NCI-H2081 (cell line): ENCODE results near the gene MPPED2.
A peak's percentile ranks its signal among the peaks of the same experiment; 100 is the strongest.

Experiments used
- DNase-seq, 2 experiments: peaks; one replicate each; lab custom pipeline; 2025; lab: John Stamatoyannopoulos, UW

Gene MPPED2

GRCh38 chr11:30485222-30485621 lies 100.9 kb downstream of the MPPED2 start:
- DNase-seq = no peak

DNA sequence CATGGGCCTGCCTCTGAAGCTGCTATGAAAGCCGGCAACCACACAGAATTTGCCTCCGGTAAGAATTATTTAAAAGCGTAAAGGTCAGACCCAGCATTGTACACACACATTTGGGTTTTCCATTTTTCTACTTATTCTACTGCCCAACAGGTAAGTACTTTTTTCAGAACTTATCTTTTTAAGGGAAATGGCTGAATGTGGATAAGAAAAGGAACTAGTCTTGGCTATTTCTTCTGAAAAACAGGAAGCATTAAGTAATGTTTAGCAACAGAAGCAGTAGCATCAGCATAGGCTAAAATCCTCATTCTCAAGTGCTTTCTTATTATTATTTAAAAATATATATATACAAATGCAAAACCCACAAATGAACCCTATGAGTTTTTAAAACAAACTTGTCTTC lies 103.1 kb downstream of the MPPED2 start:
- DNase-seq = no peak

- DNase-seq = no peak
Measured at GRCh38 chr11:30481796-30482195, 104.4 kb downstream of the MPPED2 start.

DNA sequence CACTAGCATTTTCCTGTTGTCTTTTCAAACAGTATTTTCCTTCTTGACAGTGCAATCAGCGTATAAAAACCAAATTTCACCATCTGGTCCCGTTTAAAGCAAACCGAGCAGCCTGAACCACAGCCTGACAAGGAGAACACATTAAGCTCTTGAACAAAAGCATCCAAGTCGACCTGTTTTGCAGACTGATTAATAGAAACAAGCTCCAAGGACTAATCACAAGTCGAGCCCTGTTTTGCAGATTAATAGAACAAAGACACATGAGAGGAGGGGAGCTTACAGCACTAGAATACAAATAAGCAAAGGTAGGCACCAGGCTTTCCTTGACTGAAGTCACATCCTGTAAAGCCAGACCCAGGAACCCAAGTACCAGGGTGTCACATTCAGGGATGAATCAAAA lies 104.8 kb downstream of the MPPED2 start:
- no peak for DNase-seq

GRCh38 chr11:30479899-30480298 lies 106.3 kb downstream of the MPPED2 start:
- DNase-seq = no peak

DNA sequence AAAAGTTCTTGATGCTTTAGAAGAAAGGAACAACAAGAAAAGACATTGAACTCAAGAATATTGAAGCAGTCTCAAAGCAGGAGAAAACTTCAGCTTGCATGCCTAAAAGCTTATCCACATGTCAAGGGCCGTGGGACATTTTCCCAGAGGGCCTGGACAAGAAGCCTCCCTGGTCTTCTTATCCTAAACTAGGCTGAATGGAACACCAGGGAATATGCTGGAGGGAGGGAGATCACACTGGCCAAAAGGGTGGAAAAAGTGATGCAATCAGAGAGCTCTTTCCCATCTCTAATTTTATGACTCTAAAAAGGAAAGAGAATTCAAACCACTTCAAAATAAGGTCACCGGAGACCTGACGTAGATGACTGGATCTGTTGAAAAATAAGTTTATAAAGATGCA lies 107.2 kb downstream of the MPPED2 start:
- DNase-seq = no peak

DNA sequence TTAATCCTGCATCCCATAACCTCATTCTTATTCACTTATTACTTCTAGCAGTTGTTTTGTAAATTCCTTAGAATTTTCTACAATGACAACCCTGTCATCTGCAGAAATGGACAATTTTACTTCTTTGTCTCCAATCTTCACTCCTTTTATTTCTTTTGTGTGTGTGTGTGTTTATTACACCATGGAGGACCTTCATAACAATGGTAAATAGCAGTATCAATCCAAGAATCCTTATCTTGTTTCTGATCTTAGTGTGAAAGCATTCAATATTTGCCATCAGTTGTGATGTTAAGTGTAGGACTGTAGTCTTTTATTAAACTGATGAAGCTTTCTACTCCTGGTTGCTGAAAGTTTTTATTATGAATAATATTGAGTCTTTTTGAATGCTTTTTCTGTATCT lies 109.1 kb downstream of the MPPED2 start:
- no peak for DNase-seq

- DNase-seq = no peak
Measured at GRCh38 chr11:30474151-30474954, 111.8 kb downstream of the MPPED2 start.

DNA sequence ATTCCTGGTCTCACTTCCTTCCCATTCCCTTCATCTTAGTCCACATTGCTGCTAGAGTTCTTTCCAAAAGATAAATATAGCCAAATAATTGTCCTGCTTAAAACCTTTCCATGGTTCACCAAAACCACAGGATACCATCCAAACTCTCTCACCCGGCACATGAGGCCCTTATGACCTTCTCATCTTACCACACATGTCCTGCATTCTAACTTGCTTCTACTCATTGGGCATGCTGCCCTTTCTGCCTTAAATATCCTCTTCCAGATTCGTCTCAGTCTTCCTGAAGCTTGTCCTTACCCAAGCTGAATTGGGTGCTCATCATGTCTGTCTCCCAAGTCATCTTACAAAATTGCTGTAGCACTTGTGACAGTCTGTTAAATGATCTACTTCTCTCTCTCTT lies 114.9 kb downstream of the MPPED2 start:
- no peak for DNase-seq

DNA sequence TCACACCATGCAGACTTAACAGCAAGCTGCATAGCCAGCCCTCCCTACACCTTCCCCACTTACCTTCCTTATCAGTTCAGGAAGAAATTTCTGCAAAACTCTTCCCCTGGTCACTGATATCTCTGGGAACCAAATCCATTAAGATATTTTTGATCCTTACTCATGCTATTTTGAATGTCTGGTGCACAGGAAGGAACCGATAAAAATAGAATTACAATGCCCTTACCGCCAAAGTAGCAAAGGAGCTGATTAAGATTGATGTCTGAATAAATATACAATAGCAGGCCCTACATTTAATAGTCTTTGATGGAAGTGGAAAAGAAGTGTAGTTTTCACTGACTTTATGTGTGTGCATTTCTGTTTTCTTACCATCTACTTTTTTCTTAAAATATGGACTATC lies 117.3 kb downstream of the MPPED2 start:
- no peak for DNase-seq

GRCh38 chr11:30467176-30467575 lies 119.0 kb downstream of the MPPED2 start:
- no peak for DNase-seq

DNA sequence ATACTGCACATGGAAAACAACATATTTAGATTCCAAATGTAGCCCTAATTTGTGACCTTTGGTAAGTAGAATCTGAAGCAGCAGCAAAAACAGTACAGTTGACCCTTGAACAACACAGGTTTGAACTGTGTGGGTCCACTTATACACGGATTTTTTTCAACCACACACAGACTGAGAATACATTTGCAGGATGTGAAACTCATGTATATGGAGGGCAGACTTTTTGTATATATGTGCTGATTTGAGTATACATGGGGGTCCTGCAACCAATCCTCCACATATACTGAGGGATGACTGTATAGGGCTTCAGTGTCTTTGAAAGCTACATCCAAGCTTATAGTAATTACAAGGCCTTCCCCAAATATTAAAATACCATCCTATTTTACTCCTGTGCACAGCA lies 120.5 kb downstream of the MPPED2 start:
- no peak for DNase-seq

- no peak for DNase-seq
Measured at GRCh38 chr11:30465192-30465591, 121.0 kb downstream of the MPPED2 start.

GRCh38 chr11:30463266-30463665 lies 122.9 kb downstream of the MPPED2 start:
- DNase-seq = no peak

GRCh38 chr11:30462421-30462820 lies 123.7 kb downstream of the MPPED2 start:
- no peak for DNase-seq

DNA sequence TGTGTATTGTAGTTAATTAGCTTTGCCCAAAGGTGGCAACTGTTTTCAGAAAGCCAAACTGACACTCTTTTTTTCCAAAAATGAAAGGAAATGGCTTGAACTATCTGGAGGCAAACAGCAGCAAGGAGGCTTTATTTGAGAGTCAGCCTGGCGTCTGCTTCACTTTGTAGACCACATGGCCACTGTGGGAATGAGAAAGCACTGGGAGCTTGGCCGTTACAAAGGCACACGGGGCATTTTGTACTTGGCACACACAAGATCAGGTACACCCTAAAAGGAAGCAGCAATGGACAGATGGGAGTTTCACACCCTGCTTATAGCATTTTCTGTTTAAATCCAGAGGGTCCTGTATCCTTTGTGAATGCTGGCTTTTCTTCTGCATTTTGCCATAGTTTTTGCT lies 126.3 kb downstream of the MPPED2 start:
- DNase-seq = no peak

DNA sequence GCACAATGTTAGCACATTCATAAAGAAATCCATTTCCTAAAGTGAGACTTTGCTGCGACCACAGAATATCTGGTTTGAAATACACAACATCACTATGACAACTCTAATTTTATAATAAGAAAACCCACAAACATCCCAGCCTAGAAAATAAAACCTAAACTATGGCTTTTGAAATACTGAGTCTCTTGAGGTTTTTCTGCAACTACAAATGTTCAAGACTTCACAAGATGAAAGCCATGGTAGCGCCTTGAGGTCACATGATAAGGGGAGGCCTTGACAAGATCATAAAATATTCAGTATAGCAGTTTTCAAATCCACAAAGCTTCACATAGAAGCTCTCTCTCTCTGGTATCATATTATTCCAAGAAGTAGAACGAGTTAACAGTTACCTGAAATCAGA lies 126.8 kb downstream of the MPPED2 start:
- DNase-seq = no peak

GRCh38 chr11:30458541-30458940 lies 127.6 kb downstream of the MPPED2 start:
- no peak for DNase-seq

DNA sequence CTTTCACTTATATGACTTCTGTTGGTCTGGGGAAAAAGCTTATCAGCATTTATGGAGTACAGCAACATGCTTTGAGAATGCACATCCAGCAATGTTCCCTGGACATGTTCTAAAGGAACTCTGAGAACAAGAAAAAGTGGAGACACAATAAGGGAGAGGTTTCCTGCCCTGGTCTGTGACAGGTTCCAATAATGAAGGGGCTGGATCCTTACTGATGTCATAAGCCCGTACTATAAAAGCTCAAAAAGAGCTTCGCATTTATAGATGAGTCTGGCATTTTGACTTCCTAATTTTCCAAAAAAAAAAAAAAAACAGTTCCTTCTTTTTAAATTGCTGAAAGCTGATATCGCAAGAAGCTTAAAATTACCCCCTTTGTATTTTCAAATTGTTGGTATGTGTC lies 129.1 kb downstream of the MPPED2 start:
- DNase-seq = no peak

DNA sequence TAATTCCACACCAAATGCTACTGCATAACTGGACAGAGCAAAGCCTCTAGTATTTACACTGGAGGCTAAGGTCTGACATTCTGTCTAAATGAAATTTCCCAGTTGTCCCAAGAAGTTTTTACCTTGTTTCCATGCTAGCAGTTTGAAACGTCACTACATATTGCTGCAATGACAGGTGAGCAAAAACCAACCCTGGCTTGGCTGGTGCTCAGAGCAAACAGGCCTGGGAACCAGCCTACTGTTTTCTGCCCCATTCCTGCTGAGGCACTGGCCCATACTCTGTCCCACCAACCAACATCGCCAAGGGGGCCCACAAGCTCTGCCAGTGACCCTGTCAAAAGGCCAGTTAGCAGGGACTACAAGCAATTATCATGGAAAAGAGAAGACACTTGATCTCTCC lies 131.1 kb downstream of the MPPED2 start:
- no peak for DNase-seq

- no peak for DNase-seq
Measured at GRCh38 chr11:30454541-30454940, 131.6 kb downstream of the MPPED2 start.

DNA sequence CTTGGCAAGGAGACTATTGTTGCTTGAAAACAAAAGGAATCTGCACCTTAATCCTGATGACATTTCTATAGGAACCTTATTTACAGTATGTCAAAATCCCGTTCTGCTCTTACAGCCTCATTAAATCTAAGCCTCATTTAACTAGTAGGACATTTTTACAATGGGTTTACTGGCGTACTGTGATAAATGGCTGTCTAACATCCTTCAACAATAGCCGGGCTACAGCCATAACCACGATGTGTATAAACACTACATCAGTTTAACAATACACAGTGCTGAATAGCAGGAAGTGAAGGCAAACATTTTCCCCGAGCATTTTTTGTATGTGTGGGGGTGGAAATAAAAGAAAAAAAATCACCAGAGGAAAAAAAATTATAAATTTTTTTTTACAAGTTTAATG lies 132.0 kb downstream of the MPPED2 start:
- DNase-seq = peak; percentile 48 to 81

DNA sequence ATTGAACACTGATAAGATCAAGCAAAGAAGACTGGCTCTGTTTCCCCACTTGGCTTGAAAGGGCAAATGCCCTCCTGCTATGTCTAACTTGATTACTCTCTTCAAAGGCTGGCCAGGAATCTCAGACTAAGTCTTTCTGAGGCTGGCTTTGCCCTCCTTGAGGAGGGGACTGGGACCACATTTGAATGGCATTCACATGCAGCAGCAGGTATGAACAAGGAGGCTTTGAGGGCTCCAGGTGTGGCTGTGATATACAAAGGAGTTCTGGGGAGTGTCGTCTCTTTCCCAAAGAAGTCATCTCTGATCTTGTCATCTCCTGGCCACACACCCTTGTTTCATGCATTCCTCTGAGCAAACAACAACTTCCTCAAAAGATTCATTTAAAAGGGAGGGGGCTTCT lies 132.4 kb downstream of the MPPED2 start:
- no peak for DNase-seq

DNA sequence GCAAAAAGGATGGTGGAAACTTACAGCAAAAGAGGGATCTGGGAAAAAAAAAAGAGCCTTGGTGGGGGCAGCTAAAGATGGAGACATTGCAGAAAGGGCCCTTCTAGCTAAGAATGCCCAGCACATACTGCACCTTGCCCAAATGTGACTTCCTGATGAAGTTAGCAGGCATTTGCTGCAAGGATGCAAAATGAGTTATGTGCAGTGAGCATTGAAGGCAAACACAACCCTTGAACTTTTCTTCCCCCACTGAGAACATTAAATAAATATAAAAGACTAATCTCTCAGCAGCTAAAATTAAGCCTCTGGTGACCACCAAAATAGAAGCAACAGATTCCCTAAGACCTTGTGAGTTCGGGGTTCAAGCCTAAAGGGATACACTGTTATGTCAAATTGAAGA lies 133.3 kb downstream of the MPPED2 start:
- DNase-seq = no peak
